ENCODE results near the gene EVPLL.
"Not testable (repeated sequence)": the region's sequence is repeated elsewhere in the genome, so short reads cannot be mapped to it uniquely, and the experiment has no call there.

DNA sequence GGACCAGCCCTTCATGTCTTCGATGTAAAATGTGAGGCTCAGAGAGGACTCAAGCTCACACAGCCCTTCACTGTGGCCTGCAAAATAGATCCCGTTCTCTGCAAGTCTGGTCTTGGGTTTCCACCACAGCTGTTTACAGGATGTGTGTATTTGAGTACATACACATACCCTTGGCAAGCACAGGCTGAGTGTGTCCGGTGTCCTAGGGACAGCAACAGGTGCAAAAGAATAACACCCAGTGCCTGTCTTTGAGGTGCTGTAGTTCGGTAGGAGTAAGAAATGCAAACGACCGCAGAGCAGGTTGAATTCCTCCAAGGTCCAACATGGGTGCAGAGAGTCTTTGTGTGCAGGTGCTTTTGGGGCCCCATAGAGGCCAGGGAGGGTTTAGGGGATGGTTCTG, 44.9 kb downstream of the EVPLL start:
- TF ChIP-seq, protein P1, sequence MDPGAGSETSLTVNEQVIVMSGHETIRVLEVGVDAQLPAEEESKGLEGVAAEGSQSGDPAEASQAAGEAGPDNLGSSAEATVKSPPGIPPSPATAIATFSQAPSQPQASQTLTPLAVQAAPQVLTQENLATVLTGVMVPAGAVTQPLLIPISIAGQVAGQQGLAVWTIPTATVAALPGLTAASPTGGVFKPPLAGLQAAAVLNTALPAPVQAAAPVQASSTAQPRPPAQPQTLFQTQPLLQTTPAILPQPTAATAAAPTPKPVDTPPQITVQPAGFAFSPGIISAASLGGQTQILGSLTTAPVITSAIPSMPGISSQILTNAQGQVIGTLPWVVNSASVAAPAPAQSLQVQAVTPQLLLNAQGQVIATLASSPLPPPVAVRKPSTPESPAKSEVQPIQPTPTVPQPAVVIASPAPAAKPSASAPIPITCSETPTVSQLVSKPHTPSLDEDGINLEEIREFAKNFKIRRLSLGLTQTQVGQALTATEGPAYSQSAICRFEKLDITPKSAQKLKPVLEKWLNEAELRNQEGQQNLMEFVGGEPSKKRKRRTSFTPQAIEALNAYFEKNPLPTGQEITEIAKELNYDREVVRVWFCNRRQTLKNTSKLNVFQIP (CRISPR knock-in tag; IDR thresholded peaks at IDR 0.05; ENCODE audit: borderline replicate concordance, low read depth), result not testable (repeated sequence)
- not testable (repeated sequence) for TF ChIP-seq TCF4 (CRISPR knock-in tag; IDR thresholded peaks at IDR 0.05; ENCODE audit: borderline replicate concordance); ZNF70 (CRISPR knock-in tag; IDR thresholded peaks at IDR 0.05); ESRRG (CRISPR knock-in tag; IDR thresholded peaks at IDR 0.05); PPARA (CRISPR knock-in tag; IDR thresholded peaks at IDR 0.05; ENCODE audit: borderline replicate concordance); ARNTL (CRISPR knock-in tag; IDR thresholded peaks at IDR 0.05; ENCODE audit: borderline replicate concordance, low read depth); CSDC2 (CRISPR knock-in tag; IDR thresholded peaks at IDR 0.05); RARB (CRISPR knock-in tag; IDR thresholded peaks at IDR 0.05); TOX (CRISPR knock-in tag; IDR thresholded peaks at IDR 0.05; ENCODE audit: borderline replicate concordance)
- TF ChIP-seq, protein P2, sequence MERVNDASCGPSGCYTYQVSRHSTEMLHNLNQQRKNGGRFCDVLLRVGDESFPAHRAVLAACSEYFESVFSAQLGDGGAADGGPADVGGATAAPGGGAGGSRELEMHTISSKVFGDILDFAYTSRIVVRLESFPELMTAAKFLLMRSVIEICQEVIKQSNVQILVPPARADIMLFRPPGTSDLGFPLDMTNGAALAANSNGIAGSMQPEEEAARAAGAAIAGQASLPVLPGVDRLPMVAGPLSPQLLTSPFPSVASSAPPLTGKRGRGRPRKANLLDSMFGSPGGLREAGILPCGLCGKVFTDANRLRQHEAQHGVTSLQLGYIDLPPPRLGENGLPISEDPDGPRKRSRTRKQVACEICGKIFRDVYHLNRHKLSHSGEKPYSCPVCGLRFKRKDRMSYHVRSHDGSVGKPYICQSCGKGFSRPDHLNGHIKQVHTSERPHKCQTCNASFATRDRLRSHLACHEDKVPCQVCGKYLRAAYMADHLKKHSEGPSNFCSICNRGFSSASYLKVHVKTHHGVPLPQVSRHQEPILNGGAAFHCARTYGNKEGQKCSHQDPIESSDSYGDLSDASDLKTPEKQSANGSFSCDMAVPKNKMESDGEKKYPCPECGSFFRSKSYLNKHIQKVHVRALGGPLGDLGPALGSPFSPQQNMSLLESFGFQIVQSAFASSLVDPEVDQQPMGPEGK (CRISPR knock-in tag; IDR thresholded peaks at IDR 0.05; ENCODE audit: borderline replicate concordance), result not testable (repeated sequence)
